DOHH2 (cell line): ENCODE measurements around the gene LAMA3.

Source experiments
- CTCF ChIP-seq: fragments of 200-600 bp; sonication (generic); IDR thresholded peaks from one replicate; pipeline ENCODE4 v1.5.1; 2014; ENCODE audit warnings: antibody characterized with exemption, mild to moderate bottlenecking, low read depth, low read length; ENCODE audit not compliant: poor library complexity, severe bottlenecking
- EZH2phosphoT487 ChIP-seq: fragments of 200-600 bp; sonication (generic); IDR thresholded peaks from 2 replicates; pipeline ENCODE4 v1.6.1; 2017; ENCODE audit warnings: borderline replicate concordance, mild to moderate bottlenecking, antibody characterized with exemption, low read length, moderate library complexity, mixed read lengths

DNA sequence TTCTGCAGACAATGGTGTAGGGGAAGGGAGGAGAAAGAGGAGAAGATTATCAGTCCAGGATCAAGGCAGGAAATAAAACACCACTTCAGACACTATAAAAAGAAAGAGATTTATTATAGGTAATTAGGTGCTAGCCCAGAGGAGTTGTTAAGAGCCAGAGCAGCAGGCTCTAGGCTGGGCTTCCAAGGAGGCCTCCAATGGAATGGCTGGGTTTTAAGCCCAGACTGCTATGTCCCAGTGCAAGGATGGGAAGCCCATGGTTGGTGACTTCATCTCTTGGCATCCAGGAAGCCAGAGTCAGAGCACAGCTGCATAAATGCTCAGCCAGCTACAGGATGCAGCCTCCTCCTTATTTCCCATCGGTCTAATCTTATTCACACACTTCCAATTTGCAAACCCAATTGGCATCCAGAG, 95.6 kb downstream of the LAMA3 start:
- TF ChIP-seq CTCF (no peak), EZH2phosphoT487 (no peak)
